Kidney (tissue), 14 donors: Measurements from ENCODE around the gene WDSUB1. TPM values are rescaled to one million over a fixed set of nuclear protein-coding genes. Genes with fewer than 3 reads are reported as not detected.

Source experiments
- DNase-seq, 5 donors: peaks; one replicate each; pipeline ENCODE4 v3.0.0-alpha.2; 2013 to 2020
- FAIRE-seq: peaks from 2 replicates; lab custom pipeline; 2012; peaks lifted over from hg19 to GRCh38; lab: Jason Lieb, UNC
- H3K27ac ChIP-seq, 2 donors: one replicate each; pipeline ENCODE4 v1.7.0; 2013; ENCODE audit warnings: low read depth in 2 of 2, low read length in 2 of 2, inconsistent platforms in 1 of 2
- H3K27me3 ChIP-seq: one replicate; pipeline ENCODE4 v1.7.1; 2013; ENCODE audit warnings: low read length, inconsistent platforms; ENCODE audit not compliant: control insufficient read depth, insufficient read depth
- H3K36me3 ChIP-seq, 3 donors: one replicate each; pipeline versions ENCODE4 v1.7.0 to v1.7.1; 2013; ENCODE audit warnings: low read length in 3 of 3, control low read depth in 1 of 3, inconsistent platforms in 1 of 3; ENCODE audit not compliant: insufficient read depth in 3 of 3, control insufficient read depth in 2 of 3
- H3K4me1 ChIP-seq, 3 donors: one replicate each; pipeline versions ENCODE4 v1.7.0 to v1.7.1; 2013; ENCODE audit warnings: low read length in 3 of 3, inconsistent platforms in 1 of 3, low read depth in 1 of 3; ENCODE audit not compliant: control insufficient read depth in 2 of 3, insufficient read depth in 2 of 3
- H3K4me3 ChIP-seq, 3 donors: one replicate each; pipeline versions ENCODE4 v1.7.0 to v1.8.1; 2013; ENCODE audit warnings: low read length in 3 of 3, control low read depth in 1 of 3, inconsistent platforms in 1 of 3
- H3K9ac ChIP-seq, 3 donors: one replicate each; pipeline versions ENCODE4 v1.7.0 to v1.7.1; 2013; ENCODE audit warnings: low read length in 3 of 3, control low read depth in 1 of 3, inconsistent platforms in 1 of 3
- H3K9me3 ChIP-seq, 3 donors: one replicate each; pipeline versions ENCODE4 v1.7.0 to v1.7.1; 2013; ENCODE audit warnings: low read length in 3 of 3, control low read depth in 1 of 3, inconsistent platforms in 1 of 3; ENCODE audit not compliant: control insufficient read depth in 2 of 3, insufficient read depth in 1 of 3
- intact Hi-C: fragments of 100-400 bp; cut with DNase I; formaldehyde crosslinking; loops from one replicate; pipeline ENCODE4 v1.11.1; 2022
- polyA plus RNA-seq: library from polyadenylated mRNA; stranded (reverse); fragments of 350-450 nt; fragmentation: Illumina TruSeq; extraction: RNeasy Lipid Tissue Mini Kit (QIAGEN cat#74804); gene quantifications from one replicate; pipeline ENCODE4 v1.2.3, GENCODE V29; 2014; ENCODE audit warnings: low read depth, low replicate concordance; ENCODE audit not compliant: insufficient read depth
- total RNA-seq: library from RNA; stranded (reverse); fragmentation: NEBNext Ultra II Directional; extraction: Animal tissue kit (Norgen Biotek cat#: 25700); gene quantifications from one replicate; pipeline ENCODE4 v1.2.1, GENCODE V29; 2021
- TF ChIP-seq, protein P1 (sequence below): IDR thresholded peaks from 3 replicates; pipeline ENCODE4 v1.5.1; 2012; ENCODE audit warnings: mild to moderate bottlenecking, moderate library complexity, borderline replicate concordance; ENCODE audit not compliant: insufficient read depth; ENCODE audit errors: extremely low read depth
- donor health status: control.
- donor health status: control.
- donor health status: control.
- donor health status: control.
- donor health status: control.
- donor health status: DM: yes; HTN: yes; CAD: no.
- donor health status: Normal renal cell carcinoma (clear cell type).

WDSUB1 gene
- total and polyA plus RNA-seq, 2 donors from 2014 or later, result 11.6 to 22.1 TPM

DNA sequence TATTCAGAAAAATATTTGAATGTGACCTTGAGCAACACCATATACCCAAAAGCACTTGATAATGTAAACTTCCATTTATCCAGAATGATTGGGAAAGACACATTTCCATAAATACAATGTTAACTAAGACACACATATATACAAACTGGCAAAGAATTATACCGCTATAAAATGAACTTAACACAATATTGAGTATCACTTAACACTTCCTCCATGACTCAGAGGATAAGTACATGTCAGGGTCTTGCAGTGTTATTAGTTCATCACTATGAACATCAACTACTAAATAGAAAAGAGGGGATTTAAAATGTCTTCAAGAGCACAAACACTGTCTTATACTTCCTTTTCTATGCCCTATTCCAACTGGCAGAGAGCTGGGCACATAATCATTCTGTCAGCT lies 18.6 kb downstream of the WDSUB1 start:
- DNase-seq (no peak), FAIRE-seq (no peak)
- Histone ChIP-seq H3K4me1 (no peaks in the 10 kb centered on the region), H3K4me3 (no peak overlapping the region), H3K27ac (no peak overlapping the region), H3K36me3 (peaks cover 0 to 3% (median 3%) of the 10 kb centered on the region in 3 donors), H3K9me3 (no peaks in the 10 kb centered on the region), H3K9ac (no peak overlapping the region), H3K27me3 (no peaks in the 10 kb centered on the region)
- intact Hi-C loops, result no loop called here
- TF ChIP-seq, protein P1, sequence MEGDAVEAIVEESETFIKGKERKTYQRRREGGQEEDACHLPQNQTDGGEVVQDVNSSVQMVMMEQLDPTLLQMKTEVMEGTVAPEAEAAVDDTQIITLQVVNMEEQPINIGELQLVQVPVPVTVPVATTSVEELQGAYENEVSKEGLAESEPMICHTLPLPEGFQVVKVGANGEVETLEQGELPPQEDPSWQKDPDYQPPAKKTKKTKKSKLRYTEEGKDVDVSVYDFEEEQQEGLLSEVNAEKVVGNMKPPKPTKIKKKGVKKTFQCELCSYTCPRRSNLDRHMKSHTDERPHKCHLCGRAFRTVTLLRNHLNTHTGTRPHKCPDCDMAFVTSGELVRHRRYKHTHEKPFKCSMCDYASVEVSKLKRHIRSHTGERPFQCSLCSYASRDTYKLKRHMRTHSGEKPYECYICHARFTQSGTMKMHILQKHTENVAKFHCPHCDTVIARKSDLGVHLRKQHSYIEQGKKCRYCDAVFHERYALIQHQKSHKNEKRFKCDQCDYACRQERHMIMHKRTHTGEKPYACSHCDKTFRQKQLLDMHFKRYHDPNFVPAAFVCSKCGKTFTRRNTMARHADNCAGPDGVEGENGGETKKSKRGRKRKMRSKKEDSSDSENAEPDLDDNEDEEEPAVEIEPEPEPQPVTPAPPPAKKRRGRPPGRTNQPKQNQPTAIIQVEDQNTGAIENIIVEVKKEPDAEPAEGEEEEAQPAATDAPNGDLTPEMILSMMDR, result no peak

GRCh38 chr2:159266554-159266953 lies 19.9 kb downstream of the WDSUB1 start:
- Histone ChIP-seq H3K27me3 (no peaks in the 10 kb centered on the region), H3K4me3 (no peak overlapping the region), H3K27ac (no peak overlapping the region), H3K36me3 (peaks cover 0 to 3% (median 3%) of the 10 kb centered on the region in 3 donors), H3K9me3 (no peaks in the 10 kb centered on the region), H3K9ac (no peak overlapping the region), H3K4me1 (no peaks in the 10 kb centered on the region)
- no peak for FAIRE-seq
- intact Hi-C loops, result no loop called here
- no peak for DNase-seq
- TF ChIP-seq, protein P1, result no peak

DNA sequence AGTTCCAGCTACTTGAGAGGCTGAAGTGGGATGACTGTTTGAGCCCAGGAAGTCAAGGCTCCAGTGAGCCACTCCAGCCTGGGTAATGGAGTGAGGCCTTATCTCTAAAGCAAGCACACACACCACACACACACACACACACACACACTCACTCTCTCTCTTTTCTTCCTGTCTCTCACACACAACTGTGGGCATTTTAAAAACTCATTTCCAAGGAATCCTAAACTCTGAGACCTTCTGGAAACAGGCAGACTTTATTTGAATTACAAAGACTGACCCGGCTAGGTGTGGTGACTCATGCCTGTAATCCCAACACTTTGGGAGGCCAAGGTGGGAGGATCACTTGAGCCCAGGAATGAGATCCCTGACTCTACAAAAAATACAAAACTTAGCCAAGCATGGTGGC lies 21.3 kb downstream of the WDSUB1 start:
- Histone ChIP-seq H3K27ac (no peak overlapping the region), H3K9ac (no peak overlapping the region)
- TF ChIP-seq, protein P1, result no peak

GRCh38 chr2:159262904-159263303 lies 23.6 kb downstream of the WDSUB1 start:
- DNase-seq (no peak), FAIRE-seq (no peak)
- no peaks in the 10 kb centered on the region for H3K4me1 ChIP-seq
- H3K4me3 ChIP-seq, result no peak overlapping the region
- no peak overlapping the region for H3K27ac ChIP-seq
- intact Hi-C loops, result no loop called here
- TF ChIP-seq, protein P1, result no peak
- no peak overlapping the region for H3K9ac ChIP-seq
- H3K36me3 ChIP-seq, result no peaks in the 10 kb centered on the region
- no peaks in the 10 kb centered on the region for H3K27me3 ChIP-seq
- H3K9me3 ChIP-seq, result no peaks in the 10 kb centered on the region

More for the DNA sequence above, 21.3 kb downstream of the WDSUB1 start:
- no peaks in the 10 kb centered on the region for H3K36me3 ChIP-seq
- DNase-seq (no peak), FAIRE-seq (no peak)
- no peak overlapping the region for H3K4me3 ChIP-seq
- no peaks in the 10 kb centered on the region for H3K4me1 ChIP-seq
- intact Hi-C loops, result no loop called here
- H3K9me3 ChIP-seq, result no peaks in the 10 kb centered on the region
- no peaks in the 10 kb centered on the region for H3K27me3 ChIP-seq
